GM13977 (cell line): ENCODE results near the gene ACAP2.
A peak's percentile ranks its signal among the peaks of the same experiment; 100 is the strongest.
"Not testable (repeated sequence)": the region's sequence is repeated elsewhere in the genome, so short reads cannot be mapped to it uniquely, and the experiment has no call there.

Experiments used
- DNase-seq: peaks from one replicate; pipeline ENCODE4 v3.0.0; 2012; ENCODE audit warnings: low spot score
- in situ Hi-C: fragments of 300-500 bp; cut with MboI; formaldehyde crosslinking; loops from one replicate; pipeline ENCODE4 v1.12.0; 2022; ENCODE audit warnings: low sequenced_read_pairs, low pct_unique_long_range_greater_than_20kb, mixed read lengths, inconsistent platforms; ENCODE audit not compliant: unreplicated experiment
- TF ChIP-seq, protein P1 (sequence below): IDR thresholded peaks from 2 replicates; pipeline ENCODE4 v1.5.1; 2012; ENCODE audit warnings: mild to moderate bottlenecking, control low read depth; ENCODE audit not compliant: insufficient read depth; ENCODE audit errors: extremely low read depth, missing control alignments

ACAP2 gene, protein sequence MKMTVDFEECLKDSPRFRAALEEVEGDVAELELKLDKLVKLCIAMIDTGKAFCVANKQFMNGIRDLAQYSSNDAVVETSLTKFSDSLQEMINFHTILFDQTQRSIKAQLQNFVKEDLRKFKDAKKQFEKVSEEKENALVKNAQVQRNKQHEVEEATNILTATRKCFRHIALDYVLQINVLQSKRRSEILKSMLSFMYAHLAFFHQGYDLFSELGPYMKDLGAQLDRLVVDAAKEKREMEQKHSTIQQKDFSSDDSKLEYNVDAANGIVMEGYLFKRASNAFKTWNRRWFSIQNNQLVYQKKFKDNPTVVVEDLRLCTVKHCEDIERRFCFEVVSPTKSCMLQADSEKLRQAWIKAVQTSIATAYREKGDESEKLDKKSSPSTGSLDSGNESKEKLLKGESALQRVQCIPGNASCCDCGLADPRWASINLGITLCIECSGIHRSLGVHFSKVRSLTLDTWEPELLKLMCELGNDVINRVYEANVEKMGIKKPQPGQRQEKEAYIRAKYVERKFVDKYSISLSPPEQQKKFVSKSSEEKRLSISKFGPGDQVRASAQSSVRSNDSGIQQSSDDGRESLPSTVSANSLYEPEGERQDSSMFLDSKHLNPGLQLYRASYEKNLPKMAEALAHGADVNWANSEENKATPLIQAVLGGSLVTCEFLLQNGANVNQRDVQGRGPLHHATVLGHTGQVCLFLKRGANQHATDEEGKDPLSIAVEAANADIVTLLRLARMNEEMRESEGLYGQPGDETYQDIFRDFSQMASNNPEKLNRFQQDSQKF

GRCh38 chr3:195442573-195443390 lies at the start of gene ACAP2:
TSS of gene ACAP2 (minus strand) at chr3:195443020. CDS start at chr3:195442847, 173 bp downstream.
- DNase-seq, result peak; percentile 100
- TF ChIP-seq, protein P1, sequence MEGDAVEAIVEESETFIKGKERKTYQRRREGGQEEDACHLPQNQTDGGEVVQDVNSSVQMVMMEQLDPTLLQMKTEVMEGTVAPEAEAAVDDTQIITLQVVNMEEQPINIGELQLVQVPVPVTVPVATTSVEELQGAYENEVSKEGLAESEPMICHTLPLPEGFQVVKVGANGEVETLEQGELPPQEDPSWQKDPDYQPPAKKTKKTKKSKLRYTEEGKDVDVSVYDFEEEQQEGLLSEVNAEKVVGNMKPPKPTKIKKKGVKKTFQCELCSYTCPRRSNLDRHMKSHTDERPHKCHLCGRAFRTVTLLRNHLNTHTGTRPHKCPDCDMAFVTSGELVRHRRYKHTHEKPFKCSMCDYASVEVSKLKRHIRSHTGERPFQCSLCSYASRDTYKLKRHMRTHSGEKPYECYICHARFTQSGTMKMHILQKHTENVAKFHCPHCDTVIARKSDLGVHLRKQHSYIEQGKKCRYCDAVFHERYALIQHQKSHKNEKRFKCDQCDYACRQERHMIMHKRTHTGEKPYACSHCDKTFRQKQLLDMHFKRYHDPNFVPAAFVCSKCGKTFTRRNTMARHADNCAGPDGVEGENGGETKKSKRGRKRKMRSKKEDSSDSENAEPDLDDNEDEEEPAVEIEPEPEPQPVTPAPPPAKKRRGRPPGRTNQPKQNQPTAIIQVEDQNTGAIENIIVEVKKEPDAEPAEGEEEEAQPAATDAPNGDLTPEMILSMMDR, result no peak
- in situ Hi-C loops, result no loop called here

- TF ChIP-seq, protein P1, result no peak
- no peak for DNase-seq
- in situ Hi-C loops, result no loop called here
Measured at GRCh38 chr3:195475614-195476013, 32.8 kb upstream of the ACAP2 start.

GRCh38 chr3:195475116-195475515 lies 32.3 kb upstream of the ACAP2 start:
- DNase-seq, in situ Hi-C loops: not testable (repeated sequence)

DNA sequence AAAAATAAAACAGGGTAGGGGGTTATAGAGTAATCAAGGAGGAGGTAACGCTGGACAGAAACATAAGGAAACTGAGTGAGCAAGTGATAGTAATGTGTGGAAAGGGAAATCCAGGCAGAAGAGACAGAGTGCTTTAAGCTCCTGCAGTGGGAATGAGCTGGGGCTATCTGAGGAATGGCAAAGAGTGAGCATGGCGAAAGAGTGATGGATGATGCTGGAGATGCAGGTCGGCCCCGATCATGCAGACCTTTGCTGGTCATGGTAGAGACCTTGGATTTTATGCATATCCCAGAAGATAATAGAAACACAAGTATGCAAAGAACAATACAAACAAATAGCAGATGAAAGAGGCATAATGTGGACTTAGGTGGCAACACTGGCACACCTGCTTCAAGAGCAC lies 26.0 kb upstream of the ACAP2 start:
- TF ChIP-seq, protein P1, result no peak
- no peak for DNase-seq
- in situ Hi-C loops, result no loop called here

GRCh38 chr3:195468391-195468776 lies 25.6 kb upstream of the ACAP2 start:
- in situ Hi-C loops, result no loop called here
- no peak for DNase-seq
- TF ChIP-seq, protein P1, result no peak

GRCh38 chr3:195467641-195468390 lies 25.0 kb upstream of the ACAP2 start:
- in situ Hi-C loops, result no loop called here
- TF ChIP-seq, protein P1, result no peak
- DNase-seq, result no peak
